Left ventricle myocardium inferior (tissue), 1 donor: ENCODE data around the gene CDC20B. TPM values are rescaled to one million over a fixed set of nuclear protein-coding genes. Genes with fewer than 3 reads are reported as not detected.

Source experiments
- DNase-seq: peaks from one replicate; pipeline ENCODE4 v3.0.0-alpha.2; 2020
- H3K27ac ChIP-seq: fragments of 200-600 bp; replicated peaks from 2 replicates; pipeline ENCODE4 v1.8.0; 2021
- H3K27me3 ChIP-seq: fragments of 200-600 bp; 2 replicates; pipeline ENCODE4 v1.8.0; 2021; ENCODE audit warnings: low read depth
- H3K36me3 ChIP-seq: fragments of 200-600 bp; 2 replicates; pipeline ENCODE4 v1.8.0; 2021
- H3K4me1 ChIP-seq: fragments of 200-600 bp; 2 replicates; pipeline ENCODE4 v1.8.0; 2021
- H3K4me3 ChIP-seq: fragments of 200-600 bp; 2 replicates; pipeline ENCODE4 v1.8.0; 2021; ENCODE audit warnings: mild to moderate bottlenecking, moderate library complexity
- H3K9me3 ChIP-seq: fragments of 200-600 bp; replicated peaks from 2 replicates; pipeline ENCODE4 v1.8.0; 2021
- intact Hi-C: fragments of 100-400 bp; cut with micrococcal nuclease; formaldehyde crosslinking; loops from one replicate; pipeline ENCODE4 v1.11.0; 2022
- total RNA-seq: library from RNA; stranded (reverse); fragmentation: NEBNext Ultra II Directional; extraction: Animal tissue kit (Norgen Biotek cat#: 25700); gene quantifications from one replicate; pipeline ENCODE4 v1.2.1, GENCODE V29; 2021
- TF ChIP-seq, protein P1 (sequence below): fragments of 200-600 bp; IDR thresholded peaks from 2 replicates; pipeline ENCODE4 v1.8.0; 2021; ENCODE audit warnings: antibody characterized with exemption, mild to moderate bottlenecking, borderline replicate concordance
- donor health status: DM: no; HTN: yes; CAD: no; lungs with severe emphysema.

CDC20B gene
- total RNA-seq, 1 donor from 2014 or later: not detected

GRCh38 chr5:55159763-55160492 is 13.0 kb downstream of the CDC20B start, which contains the start of gene GPX8:
TSS of gene GPX8 (plus strand) at chr5:55160171. CDS start at chr5:55160193, 22 bp downstream.
- no peak for DNase-seq
- intact Hi-C loops: no loop called here
- peak within 1 kb of the TSS; percentile 61 for H3K4me3 ChIP-seq
- H3K27me3 ChIP-seq: peaks cover 18% of the 10 kb centered on the region
- H3K4me1 ChIP-seq: peaks cover 6% of the 10 kb centered on the region
- peak within 1 kb of the TSS; percentile 71 for H3K27ac ChIP-seq
- no peaks in the 10 kb centered on the region for H3K9me3 ChIP-seq
- TF ChIP-seq, protein P1, sequence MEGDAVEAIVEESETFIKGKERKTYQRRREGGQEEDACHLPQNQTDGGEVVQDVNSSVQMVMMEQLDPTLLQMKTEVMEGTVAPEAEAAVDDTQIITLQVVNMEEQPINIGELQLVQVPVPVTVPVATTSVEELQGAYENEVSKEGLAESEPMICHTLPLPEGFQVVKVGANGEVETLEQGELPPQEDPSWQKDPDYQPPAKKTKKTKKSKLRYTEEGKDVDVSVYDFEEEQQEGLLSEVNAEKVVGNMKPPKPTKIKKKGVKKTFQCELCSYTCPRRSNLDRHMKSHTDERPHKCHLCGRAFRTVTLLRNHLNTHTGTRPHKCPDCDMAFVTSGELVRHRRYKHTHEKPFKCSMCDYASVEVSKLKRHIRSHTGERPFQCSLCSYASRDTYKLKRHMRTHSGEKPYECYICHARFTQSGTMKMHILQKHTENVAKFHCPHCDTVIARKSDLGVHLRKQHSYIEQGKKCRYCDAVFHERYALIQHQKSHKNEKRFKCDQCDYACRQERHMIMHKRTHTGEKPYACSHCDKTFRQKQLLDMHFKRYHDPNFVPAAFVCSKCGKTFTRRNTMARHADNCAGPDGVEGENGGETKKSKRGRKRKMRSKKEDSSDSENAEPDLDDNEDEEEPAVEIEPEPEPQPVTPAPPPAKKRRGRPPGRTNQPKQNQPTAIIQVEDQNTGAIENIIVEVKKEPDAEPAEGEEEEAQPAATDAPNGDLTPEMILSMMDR: peak; percentile 59
- H3K36me3 ChIP-seq: no peaks in the 10 kb centered on the region

GRCh38 chr5:55154873-55155272 is 18.1 kb downstream of the CDC20B start:
- H3K36me3 ChIP-seq: no peaks in the 10 kb centered on the region
- no peaks in the 10 kb centered on the region for H3K9me3 ChIP-seq
- H3K27ac ChIP-seq: no peak overlapping the region
- intact Hi-C loops: no loop called here
- TF ChIP-seq, protein P1: no peak
- no peak for DNase-seq
- H3K27me3 ChIP-seq: peaks cover 43% of the 10 kb centered on the region
- H3K4me1 ChIP-seq: peaks cover 3% of the 10 kb centered on the region
- H3K4me3 ChIP-seq: no peak overlapping the region

- Histone ChIP-seq H3K27me3 (peaks cover 49% of the 10 kb centered on the region), H3K36me3 (no peaks in the 10 kb centered on the region), H3K27ac (no peak overlapping the region), H3K9me3 (no peaks in the 10 kb centered on the region), H3K4me3 (no peak overlapping the region), H3K4me1 (no peaks in the 10 kb centered on the region)
- TF ChIP-seq, protein P1: no peak
- no peak for DNase-seq
- intact Hi-C loops: no loop called here
Measured at GRCh38 chr5:55151923-55152842, 20.8 kb downstream of the CDC20B start.

GRCh38 chr5:55149308-55149795 is 23.6 kb downstream of the CDC20B start:
- TF ChIP-seq, protein P1: no peak
- H3K4me3 ChIP-seq: no peak overlapping the region

DNA sequence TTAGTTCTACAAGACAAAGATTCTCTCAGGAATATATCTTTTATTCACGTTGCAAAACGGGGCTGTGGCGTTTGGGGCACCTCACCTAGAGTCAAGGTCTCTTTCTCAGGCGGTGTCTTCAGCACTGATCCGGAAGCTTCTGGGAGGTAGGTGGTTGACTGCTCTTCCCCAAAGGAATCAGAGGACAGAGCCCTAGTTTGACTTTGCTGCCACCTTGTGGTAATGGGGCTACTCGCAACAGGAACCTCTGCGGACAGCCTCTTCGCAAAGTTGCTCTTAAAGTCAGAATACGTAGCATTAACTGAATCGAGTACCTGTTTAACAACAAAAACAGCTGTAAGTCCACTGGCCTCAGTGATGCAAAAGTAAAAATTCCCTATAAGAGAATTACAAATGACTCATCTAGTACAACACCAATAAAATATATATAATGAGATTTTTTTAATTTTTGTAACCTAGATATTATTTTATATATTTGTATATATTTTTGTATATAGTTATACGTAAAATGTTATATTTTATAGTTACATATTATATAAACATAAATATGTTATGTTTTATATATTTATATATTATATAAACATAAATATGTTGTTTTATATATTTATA is 26.3 kb downstream of the CDC20B start:
- H3K27ac ChIP-seq: no peak overlapping the region
- H3K27me3 ChIP-seq: peaks cover 75% of the 10 kb centered on the region
- TF ChIP-seq, protein P1: peak; percentile 96
- no peaks in the 10 kb centered on the region for H3K9me3 ChIP-seq
- H3K4me1 ChIP-seq: peaks cover 5% of the 10 kb centered on the region
- no peak overlapping the region for H3K4me3 ChIP-seq
- intact Hi-C loops: loop anchor here (5.0 to 10.0 kb wide), 2 partner anchors 202 to 239 kb away; no protein-coding TSS in a partner anchor
- peak; percentile 62 for DNase-seq
- H3K36me3 ChIP-seq: no peaks in the 10 kb centered on the region

More at GRCh38 chr5:55149308-55149795, 23.6 kb downstream of the CDC20B start:
- intact Hi-C loops: loop anchor here (5.0 to 10.0 kb wide), 2 partner anchors 205 to 242 kb away; no protein-coding TSS in a partner anchor
- no peaks in the 10 kb centered on the region for H3K36me3 ChIP-seq
- peaks cover 68% of the 10 kb centered on the region for H3K27me3 ChIP-seq
- no peaks in the 10 kb centered on the region for H3K9me3 ChIP-seq
- peaks cover 5% of the 10 kb centered on the region for H3K4me1 ChIP-seq
- DNase-seq: no peak
- no peak overlapping the region for H3K27ac ChIP-seq
